H1 (cell line): ENCODE results near the gene RARA. TPM values are rescaled to one million over a fixed set of nuclear protein-coding genes. Genes with fewer than 3 reads are reported as not detected.
A peak's percentile ranks its signal among the peaks of the same experiment; 100 is the strongest.

Experiments used
- CTCF ChIA-PET: fragments of 300-600 bp; sonication (Branson Sonifier 250); formaldehyde crosslinking; loops from one replicate; lab custom pipeline; 2021; ENCODE audit not compliant: partially characterized antibody; lab: Charles Lee
- POLR2A ChIA-PET: fragments of 300-600 bp; sonication (Branson Sonifier 250); formaldehyde crosslinking; loops from one replicate; lab custom pipeline; 2021; ENCODE audit warnings: inconsistent platforms; ENCODE audit not compliant: partially characterized antibody; lab: Charles Lee
- DNase-seq, 2 experiments: peaks; one replicate each; pipeline versions ENCODE4 v3.0.0 to v3.0.0-alpha.2; 2010 to 2022; ENCODE audit warnings: low spot score in 2 of 2, low read depth in 1 of 2, mixed read lengths in 1 of 2
- FAIRE-seq: peaks from 2 replicates; lab custom pipeline; 2011; peaks lifted over from hg19 to GRCh38; lab: Jason Lieb, UNC
- H2AFZ ChIP-seq: 2 replicates; pipeline ENCODE4 v1.8.1; 2012; ENCODE audit warnings: low read length, inconsistent platforms
- H2AK5ac ChIP-seq: 2 replicates; pipeline ENCODE4 v1.6.1; 2013; ENCODE audit warnings: low read depth, low read length
- H2BK120ac ChIP-seq: replicated peaks from 2 replicates; pipeline ENCODE3; 2013; ENCODE audit warnings: low read depth, low read length, inconsistent platforms
- H2BK12ac ChIP-seq: 2 replicates; pipeline ENCODE4 v1.6.1; 2013; ENCODE audit warnings: low read depth, low read length
- H2BK15ac ChIP-seq: 2 replicates; pipeline ENCODE4 v1.6.1; 2013; ENCODE audit warnings: low read length
- H2BK20ac ChIP-seq: 2 replicates; pipeline ENCODE4 v1.6.1; 2013; ENCODE audit warnings: low read length
- H2BK5ac ChIP-seq: 2 replicates; pipeline ENCODE4 v1.6.1; 2013; ENCODE audit warnings: low read depth, low read length
- H3K14ac ChIP-seq: 2 replicates; pipeline ENCODE4 v1.6.1; 2013; ENCODE audit warnings: inconsistent platforms; ENCODE audit not compliant: insufficient read length
- H3K18ac ChIP-seq: 2 replicates; pipeline ENCODE4 v1.6.1; 2013; ENCODE audit warnings: low read length; ENCODE audit errors: extremely low read depth
- H3K23ac ChIP-seq: 2 replicates; pipeline ENCODE4 v1.6.1; 2013; ENCODE audit warnings: inconsistent platforms; ENCODE audit not compliant: insufficient read length
- H3K23me2 ChIP-seq: 2 replicates; pipeline ENCODE4 v1.6.1; 2013; ENCODE audit warnings: low read depth, low read length
- H3K27ac ChIP-seq: 2 replicates; pipeline ENCODE4 v1.6.1; 2011; ENCODE audit warnings: low read depth, low read length, inconsistent platforms
- H3K27me3 ChIP-seq, 4 experiments: replicated peaks in 1 of 4; 1 replicate in 1 of 4; 2 replicates in 3 of 4; pipeline versions ENCODE4 v1.6.1 to v1.8.1; 2011 to 2013; ENCODE audit warnings: low read length in 3 of 4, mild to moderate bottlenecking in 3 of 4, inconsistent platforms in 2 of 4, mixed read lengths in 2 of 4, moderate library complexity in 1 of 4; ENCODE audit not compliant: control insufficient read depth in 3 of 4, insufficient read depth in 3 of 4; ENCODE audit errors: extremely low read depth in 1 of 4
- H3K36me3 ChIP-seq, 4 experiments: 2 replicates each; pipeline versions ENCODE4 v1.6.1 to v1.8.1; 2011 to 2013; ENCODE audit warnings: mild to moderate bottlenecking in 4 of 4, low read length in 3 of 4, moderate library complexity in 2 of 4, control low read depth in 1 of 4, inconsistent platforms in 1 of 4; ENCODE audit not compliant: insufficient read depth in 4 of 4, control insufficient read depth in 2 of 4
- H3K4ac ChIP-seq: replicated peaks from 2 replicates; pipeline ENCODE3; 2013; ENCODE audit warnings: low read length, low read depth, mixed read lengths, inconsistent platforms; ENCODE audit not compliant: insufficient read length
- H3K4me1 ChIP-seq, 4 experiments: replicated peaks in 1 of 4; 1 replicate in 1 of 4; 2 replicates in 3 of 4; pipeline versions ENCODE4 v1.6.1 to v1.8.1; 2011 to 2013; ENCODE audit warnings: low read length in 3 of 4, inconsistent platforms in 2 of 4, mixed read lengths in 1 of 4; ENCODE audit not compliant: insufficient read depth in 4 of 4, control insufficient read depth in 3 of 4
- H3K4me2 ChIP-seq, 2 experiments: 2 replicates each; pipeline versions ENCODE4 v1.6.1 to v1.8.1; 2011 to 2013; ENCODE audit warnings: low read depth in 2 of 2, low read length in 2 of 2, control low read depth in 1 of 2, inconsistent platforms in 1 of 2, mild to moderate bottlenecking in 1 of 2; ENCODE audit not compliant: insufficient read depth in 1 of 2
- H3K4me3 ChIP-seq, 4 experiments: fragments of 200-600, 300-600 bp in 1 of 4; sonication (generic), shearing (Covaris generic), sonication (Bioruptor Twin) in 1 of 4; 2 replicates each; pipeline versions ENCODE4 v1.5.1 to v1.8.1; 2011 to 2016; ENCODE audit warnings: low read length in 4 of 4, low read depth in 3 of 4, control low read depth in 2 of 4, inconsistent platforms in 2 of 4, mild to moderate bottlenecking in 2 of 4, mixed read lengths in 1 of 4, moderate library complexity in 1 of 4; ENCODE audit not compliant: insufficient read depth in 2 of 4; ENCODE audit errors: extremely low read depth in 1 of 4
- H3K56ac ChIP-seq: replicated peaks from 2 replicates; pipeline ENCODE3; 2013; ENCODE audit warnings: low read depth, mild to moderate bottlenecking, mixed read lengths, low read length, inconsistent platforms; ENCODE audit not compliant: insufficient read length
- H3K79me1 ChIP-seq: 2 replicates; pipeline ENCODE4 v1.6.1; 2013; ENCODE audit warnings: low read depth, low read length, control low read depth
- H3K79me2 ChIP-seq, 2 experiments: 2 replicates each; pipeline versions ENCODE4 v1.6.1 to v1.8.1; 2012 to 2013; ENCODE audit warnings: low read length in 2 of 2, mild to moderate bottlenecking in 2 of 2, inconsistent platforms in 1 of 2; ENCODE audit not compliant: insufficient read depth in 2 of 2, control insufficient read depth in 1 of 2
- H3K9ac ChIP-seq, 4 experiments: replicated peaks in 1 of 4; 1 replicate in 1 of 4; 2 replicates in 3 of 4; pipeline versions ENCODE4 v1.6.1 to v1.8.1; 2011 to 2013; ENCODE audit warnings: low read depth in 3 of 4, low read length in 3 of 4, control low read depth in 2 of 4, mild to moderate bottlenecking in 2 of 4, moderate library complexity in 2 of 4, inconsistent platforms in 1 of 4; ENCODE audit errors: extremely low read depth in 1 of 4
- H3K9me3 ChIP-seq, 2 experiments: 2 replicates each; pipeline versions ENCODE4 v1.6.1 to v1.8.1; 2012 to 2013; ENCODE audit warnings: mild to moderate bottlenecking in 2 of 2, moderate library complexity in 2 of 2, control low read depth in 1 of 2, inconsistent platforms in 1 of 2, low read depth in 1 of 2, low read length in 1 of 2, mixed read lengths in 1 of 2; ENCODE audit not compliant: insufficient read depth in 2 of 2
- H4K20me1 ChIP-seq, 2 experiments: replicated peaks in 1 of 2; 2 replicates each; pipeline versions ENCODE3 to v1.8.1; 2011 to 2013; ENCODE audit warnings: inconsistent platforms in 2 of 2, low read length in 2 of 2, mild to moderate bottlenecking in 1 of 2; ENCODE audit not compliant: insufficient read depth in 2 of 2, control insufficient read depth in 1 of 2
- H4K5ac ChIP-seq: 2 replicates; pipeline ENCODE4 v1.6.1; 2013; ENCODE audit warnings: low read length, low read depth, mixed read lengths, inconsistent platforms; ENCODE audit not compliant: insufficient read length
- H4K8ac ChIP-seq: 2 replicates; pipeline ENCODE4 v1.8.0; 2013; ENCODE audit warnings: mild to moderate bottlenecking, moderate library complexity, low read length, inconsistent platforms; ENCODE audit not compliant: insufficient read depth; ENCODE audit errors: extremely low read depth
- H4K91ac ChIP-seq: replicated peaks from 2 replicates; pipeline ENCODE3; 2013; ENCODE audit warnings: low read length, mixed read lengths, inconsistent platforms; ENCODE audit not compliant: insufficient read length
- ASH2L ChIP-seq: fragments of 200-600, 300-600 bp; sonication (generic); IDR thresholded peaks from one replicate; pipeline ENCODE4 v1.7.1; 2017; ENCODE audit warnings: low read length
- CREB1 ChIP-seq: IDR thresholded peaks from 2 replicates; pipeline ENCODE4 v1.6.1; 2012; ENCODE audit warnings: inconsistent platforms
- EZH2 ChIP-seq: fragments of 200-600 bp; sonication (generic); IDR thresholded peaks from 2 replicates; pipeline ENCODE4 v1.7.1; 2012; ENCODE audit warnings: low read depth, mild to moderate bottlenecking, moderate library complexity, low read length, inconsistent platforms; ENCODE audit not compliant: severe bottlenecking
- JUN ChIP-seq: IDR thresholded peaks from 2 replicates; pipeline ENCODE4 v1.6.1; 2011; ENCODE audit warnings: low read depth, mild to moderate bottlenecking, improper control_type of control experiment, low read length
- KDM4A ChIP-seq: IDR thresholded peaks from one replicate; pipeline ENCODE4 v1.7.1; 2012; ENCODE audit warnings: low read depth, mild to moderate bottlenecking, moderate library complexity, low read length, inconsistent platforms; ENCODE audit not compliant: severe bottlenecking
- RFX5 ChIP-seq: IDR thresholded peaks from 2 replicates; pipeline ENCODE4 v1.6.1; 2011; ENCODE audit warnings: low read depth, low read length, improper control_type of control experiment, borderline replicate concordance
- SP1 ChIP-seq: IDR thresholded peaks from 2 replicates; pipeline ENCODE4 v1.6.1; 2011; ENCODE audit warnings: low read depth, low read length
- SUZ12 ChIP-seq: fragments of 200-600 bp; sonication (generic); IDR thresholded peaks from 2 replicates; pipeline ENCODE4 v1.6.1; 2012; ENCODE audit warnings: mild to moderate bottlenecking, inconsistent platforms, low read length, moderate library complexity, mixed read lengths
- TEAD4 ChIP-seq: IDR thresholded peaks from 2 replicates; pipeline ENCODE4 v1.6.1; 2012; ENCODE audit warnings: low read depth, low read length, inconsistent platforms, mixed read lengths
- WGBS, 2 experiments: shearing (Covaris generic) in 1 of 2; methylation state at CpG; one replicate each; pipeline versions ENCODE4 v1.1.6 to v1.1.7; 2013 to 2015; ENCODE audit warnings: low lambda C conversion rate in 2 of 2, mixed read lengths in 2 of 2, inconsistent platforms in 1 of 2, low coverage in 1 of 2, missing lambda C conversion rate in 1 of 2; ENCODE audit not compliant: insufficient replicate concordance in 2 of 2, insufficient coverage in 1 of 2, insufficient read length in 1 of 2; ENCODE audit errors: extremely low coverage in 1 of 2, missing lambda C conversion rate in 1 of 2; 5-methylcytosine and 5-hydroxymethylcytosine counted together
- polyA plus RNA-seq, 7 experiments: library from polyadenylated mRNA; depleted of rRNA in 3 of 7; stranded (reverse) in 5 of 7; unstranded in 2 of 7; fragments of >200 nt in 5 of 7; fragments of 200-250 nt in 2 of 7; gene quantifications; 1 replicate in 5 of 7; 2 replicates in 1 of 7; 4 replicates in 1 of 7; pipeline versions ENCODE4 v1.2.1 to v1.2.3, GENCODE V29; 2011 to 2013; ENCODE audit warnings: missing spikeins in 2 of 7, mixed read lengths in 2 of 7
- total RNA-seq: library from RNA; stranded (reverse); fragmentation: NEBNext Ultra II Directional; extraction: Animal tissue kit (Norgen Biotek cat#: 25700); gene quantifications from 2 replicates; pipeline ENCODE4 v1.2.1, GENCODE V29; 2021

The RARA gene
- total and polyA plus RNA-seq, 2 of the 8 experiments (the other 6 are each of a cell fraction or from before 2014, with no cell fraction given), result 4.4 to 16.5 TPM

GRCh38 chr17:40312893-40313667, 4.1 kb downstream of the RARA start:
- POLR2A ChIA-PET, result interaction anchor here (30.6 kb wide), 2 partner anchors 17 to 39 kb away, joined by 540 to 570 read pairs; partner anchors contain the start of genes CDC6, GJD3 and RARA
- Histone ChIP-seq H3K18ac (no peak overlapping the region), H2BK120ac (no peak overlapping the region), H4K20me1 (peaks cover 0 to 7% of the 10 kb centered on the region in 2 experiments), H2BK12ac (0 out of 2 replicates have a peak overlapping the region, but pooled peaks have one; percentile 56), H4K5ac (no peak overlapping the region), H3K9me3 (no peaks in the 10 kb centered on the region), H2BK5ac (peak overlapping the region; percentile 69; the same call in 1 of the 2 replicates), H3K23ac (no peak overlapping the region), H3K4ac (no peak overlapping the region), H2BK20ac (0 out of 2 replicates have a peak overlapping the region, but pooled peaks have one; percentile 43), H3K9ac (no peak overlapping the region), H3K14ac (no peak overlapping the region), H3K4me3 (no peak overlapping the region), H3K23me2 (peaks cover 9% of the 10 kb centered on the region), H2BK15ac (peak overlapping the region; percentile 61; the same call in 1 of the 2 replicates), H3K27ac (no peak overlapping the region), H3K4me1 (peaks cover 0 to 35% (median 26%) of the 10 kb centered on the region in 4 experiments; a peak in 6 of 7 replicates), H4K91ac (no peak overlapping the region), H3K27me3 (peaks cover 0 to 16% (median 10%) of the 10 kb centered on the region in 4 experiments; a peak in 5 of 7 replicates), H3K56ac (no peak overlapping the region), H3K79me2 (no peaks in the 10 kb centered on the region), H4K8ac (no peak overlapping the region), H3K79me1 (no peaks in the 10 kb centered on the region), H3K36me3 (no peaks in the 10 kb centered on the region), H3K4me2 (no peak overlapping the region), H2AFZ (no peak overlapping the region), H2AK5ac (no peak overlapping the region)
- DNase-seq (no peak), FAIRE-seq (no peak)
- CTCF ChIA-PET, result interaction anchor here (1.8 to 39.2 kb wide), 2 partner anchors 18 to 40 kb away, joined by 6 to 1198 read pairs; partner anchors contain the start of gene GJD3
- TF ChIP-seq ASH2L, result no peak
- no peak for TF ChIP-seq SUZ12
- no peak for TF ChIP-seq RFX5
- TF ChIP-seq CREB1, result no peak
- no peak for TF ChIP-seq TEAD4
- TF ChIP-seq EZH2, result no peak
- TF ChIP-seq KDM4A, result no peak
- TF ChIP-seq SP1, result no peak
- TF ChIP-seq JUN, result no peak
- WGBS, 2 experiments, result 67% methylated on average over 4 of the region's 4 CpGs; no CpG with 5 or more reads in 1 of the 2 experiments
